ENCODE measurements around the gene DIPK1A. TPM values are rescaled to one million over a fixed set of nuclear protein-coding genes. Genes with fewer than 3 reads are reported as not detected.

DIPK1A gene
- polyA plus RNA-seq, 2 of the 4 experiments (the other 2 are of a cell fraction) = 12.4 to 21.1 TPM

GRCh38 chr1:92940541-92940940 is 20.7 kb downstream of the DIPK1A start:
- ATAC-seq (no peak), DNase-seq (ENCODE audit: low read depth in 1 of 2, low spot score in 1 of 2) (no peak), FAIRE-seq (no peak)
- no peaks in the 10 kb centered on the region for H3K9me3 ChIP-seq
- H3K4me1 ChIP-seq = peaks cover 5% of the 10 kb centered on the region; the same call in 2 of the 3 replicates
- POLR2A ChIA-PET = no interaction called here
- no peak for TF ChIP-seq GATA3 (IDR thresholded peaks at IDR 0.05; ENCODE audit: borderline replicate concordance)
- TF ChIP-seq MAFK (IDR thresholded peaks at IDR 0.05; ENCODE audit: partially characterized antibody) = no peak
- no peak for TF ChIP-seq CHD2 (IDR thresholded peaks at IDR 0.05; ENCODE audit: low read length, partially characterized antibody)
- no peak for TF ChIP-seq ESRRA (IDR thresholded peaks at IDR 0.05; ENCODE audit: borderline replicate concordance, low read length)
- TF ChIP-seq EHF (CRISPR knock-in tag; IDR thresholded peaks at IDR 0.05) = no peak
- no peak for TF ChIP-seq ZFP36 (IDR thresholded peaks at IDR 0.05; ENCODE audit: borderline replicate concordance, partially characterized antibody)
- TF ChIP-seq BHLHE40 (IDR thresholded peaks at IDR 0.05; ENCODE audit: low read depth, low read length) = no peak
- no peak for TF ChIP-seq NR3C1 (IDR thresholded peaks at IDR 0.05)
- no peak for TF ChIP-seq RFX5 (IDR thresholded peaks at IDR 0.05)
- TF ChIP-seq HOXB5 (CRISPR knock-in tag; IDR thresholded peaks at IDR 0.05) = no peak
- no peak for TF ChIP-seq POLR2AphosphoS2 (conservative IDR thresholded peaks at IDR 0.05; ENCODE audit: low read length)
- TF ChIP-seq MYC (IDR thresholded peaks at IDR 0.05; ENCODE audit: borderline replicate concordance, low read length) = no peak
- TF ChIP-seq ZNF302 (CRISPR knock-in tag; IDR thresholded peaks at IDR 0.05) = no peak
- TF ChIP-seq CHD4 (IDR thresholded peaks at IDR 0.05; ENCODE audit: borderline replicate concordance) = no peak
- TF ChIP-seq POLR2A (IDR thresholded peaks at IDR 0.05; ENCODE audit: low read length) = no peak
- TF ChIP-seq CBX8 (IDR thresholded peaks at IDR 0.05) = no peak
- no peak overlapping the region for H3K4me3 ChIP-seq
- CTCF ChIA-PET = no interaction called here
- WGBS (ENCODE audit: missing lambda C conversion rate) = 49% methylated on average over 3 of the region's 3 CpGs
- no peak overlapping the region; the same call in 2 of the 3 replicates for H3K4me2 ChIP-seq
- no peak overlapping the region for H3K27ac ChIP-seq

GRCh38 chr1:92937731-92938130 is 23.5 kb downstream of the DIPK1A start:
- Histone ChIP-seq H3K4me1 (peaks cover 22% of the 10 kb centered on the region; the same call in 2 of the 3 replicates), H3K27ac (no peak overlapping the region), H3K4me2 (no peak overlapping the region), H3K9me3 (no peaks in the 10 kb centered on the region), H3K4me3 (no peak overlapping the region)
- TF ChIP-seq ESRRA (IDR thresholded peaks at IDR 0.05; ENCODE audit: borderline replicate concordance, low read length) (no peak), HES2 (IDR thresholded peaks at IDR 0.05) (no peak), NR3C1 (IDR thresholded peaks at IDR 0.05) (no peak), RFX5 (IDR thresholded peaks at IDR 0.05) (no peak), HMGXB4 (CRISPR knock-in tag; IDR thresholded peaks at IDR 0.05; ENCODE audit: borderline replicate concordance) (no peak), JUN (IDR thresholded peaks at IDR 0.05) (no peak), MAX (IDR thresholded peaks at IDR 0.05) (no peak), HDAC2 (IDR thresholded peaks at IDR 0.05) (no peak), REST (IDR thresholded peaks at IDR 0.05) (no peak), ZSCAN20 (CRISPR knock-in tag; IDR thresholded peaks at IDR 0.05) (no peak)
- DNase-seq (ENCODE audit: low read depth in 1 of 2, low spot score in 1 of 2) = no peak
- no peak for ATAC-seq
- 84% methylated on average over 3 of the region's 3 CpGs for WGBS (ENCODE audit: missing lambda C conversion rate)
- CTCF ChIA-PET = interaction anchor here (0.7 kb wide), 1 partner anchor 10 kb away, joined by 3 read pairs; no protein-coding TSS in a partner anchor
- POLR2A ChIA-PET = no interaction called here
- FAIRE-seq = no peak
